Omental fat pad (tissue), 4 donors: ENCODE measurements around the gene GSDME. TPM values are rescaled to one million over a fixed set of nuclear protein-coding genes. Genes with fewer than 3 reads are reported as not detected.

Source experiments
- ATAC-seq: fragments of 150-250 bp; one replicate; pipeline ENCODE4 v1.9.1; 2016; ENCODE audit warnings: mild to moderate bottlenecking, moderate library complexity; ENCODE audit not compliant: low FRiP score
- DNase-seq: peaks from one replicate; pipeline ENCODE4 v3.0.0-alpha.2; 2019; ENCODE audit warnings: low spot score
- total RNA-seq, 4 donors: library from RNA; depleted of rRNA; stranded (reverse); fragments of >200 nt; gene quantifications; one replicate each; pipeline ENCODE4 v1.1.0, GENCODE V29; 2016
- TF ChIP-seq, protein P1 (sequence below), 3 donors: fragments of 450-650 bp; IDR thresholded peaks; one replicate each; pipeline ENCODE4 v1.5.1; 2016 to 2017; ENCODE audit warnings: antibody characterized with exemption in 3 of 3, mild to moderate bottlenecking in 3 of 3, moderate library complexity in 2 of 3

The GSDME gene
- total RNA-seq, 4 donors from 2014 or later = 14.8 to 58.3 (median 30.7) TPM

DNA sequence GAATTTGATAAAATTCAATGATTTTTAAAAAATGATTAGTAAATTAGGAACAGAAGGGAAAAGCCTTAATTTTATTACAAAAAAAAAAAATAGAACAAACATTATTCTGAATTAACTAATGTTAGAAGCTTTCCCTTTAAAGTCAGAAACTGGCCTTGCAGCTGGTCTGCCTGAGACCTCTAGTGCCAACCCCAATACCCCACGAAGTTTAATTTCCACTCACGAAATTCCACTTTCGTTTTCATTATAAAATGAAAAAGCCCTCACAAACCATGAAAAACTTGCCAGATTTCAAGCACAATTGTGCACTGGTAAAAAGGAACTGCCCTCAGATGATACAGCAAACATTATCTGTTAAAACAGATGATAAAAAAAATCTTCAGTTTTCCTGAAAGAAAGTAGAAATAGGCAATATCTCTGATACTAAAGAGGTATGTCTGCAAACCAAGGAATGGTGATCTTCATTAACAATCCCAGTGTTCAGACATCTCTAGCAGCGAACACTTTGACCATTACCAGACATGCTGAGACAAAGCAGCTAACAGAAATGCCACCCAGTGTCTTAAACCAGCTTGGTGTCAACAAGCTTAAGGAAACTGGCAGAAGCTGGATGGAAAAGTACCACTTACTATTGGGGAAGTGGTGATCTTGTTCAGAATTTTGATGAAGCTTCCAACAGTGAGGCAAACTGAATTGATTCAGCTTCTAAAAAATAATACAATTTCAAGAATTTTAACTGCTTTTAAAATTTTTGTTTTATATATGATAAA, 103.8 kb downstream of the GSDME start:
- ATAC-seq (no peak), DNase-seq (no peak)
- TF ChIP-seq, protein P1, sequence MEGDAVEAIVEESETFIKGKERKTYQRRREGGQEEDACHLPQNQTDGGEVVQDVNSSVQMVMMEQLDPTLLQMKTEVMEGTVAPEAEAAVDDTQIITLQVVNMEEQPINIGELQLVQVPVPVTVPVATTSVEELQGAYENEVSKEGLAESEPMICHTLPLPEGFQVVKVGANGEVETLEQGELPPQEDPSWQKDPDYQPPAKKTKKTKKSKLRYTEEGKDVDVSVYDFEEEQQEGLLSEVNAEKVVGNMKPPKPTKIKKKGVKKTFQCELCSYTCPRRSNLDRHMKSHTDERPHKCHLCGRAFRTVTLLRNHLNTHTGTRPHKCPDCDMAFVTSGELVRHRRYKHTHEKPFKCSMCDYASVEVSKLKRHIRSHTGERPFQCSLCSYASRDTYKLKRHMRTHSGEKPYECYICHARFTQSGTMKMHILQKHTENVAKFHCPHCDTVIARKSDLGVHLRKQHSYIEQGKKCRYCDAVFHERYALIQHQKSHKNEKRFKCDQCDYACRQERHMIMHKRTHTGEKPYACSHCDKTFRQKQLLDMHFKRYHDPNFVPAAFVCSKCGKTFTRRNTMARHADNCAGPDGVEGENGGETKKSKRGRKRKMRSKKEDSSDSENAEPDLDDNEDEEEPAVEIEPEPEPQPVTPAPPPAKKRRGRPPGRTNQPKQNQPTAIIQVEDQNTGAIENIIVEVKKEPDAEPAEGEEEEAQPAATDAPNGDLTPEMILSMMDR (IDR thresholded peaks at IDR 0.05) = no peak

DNA sequence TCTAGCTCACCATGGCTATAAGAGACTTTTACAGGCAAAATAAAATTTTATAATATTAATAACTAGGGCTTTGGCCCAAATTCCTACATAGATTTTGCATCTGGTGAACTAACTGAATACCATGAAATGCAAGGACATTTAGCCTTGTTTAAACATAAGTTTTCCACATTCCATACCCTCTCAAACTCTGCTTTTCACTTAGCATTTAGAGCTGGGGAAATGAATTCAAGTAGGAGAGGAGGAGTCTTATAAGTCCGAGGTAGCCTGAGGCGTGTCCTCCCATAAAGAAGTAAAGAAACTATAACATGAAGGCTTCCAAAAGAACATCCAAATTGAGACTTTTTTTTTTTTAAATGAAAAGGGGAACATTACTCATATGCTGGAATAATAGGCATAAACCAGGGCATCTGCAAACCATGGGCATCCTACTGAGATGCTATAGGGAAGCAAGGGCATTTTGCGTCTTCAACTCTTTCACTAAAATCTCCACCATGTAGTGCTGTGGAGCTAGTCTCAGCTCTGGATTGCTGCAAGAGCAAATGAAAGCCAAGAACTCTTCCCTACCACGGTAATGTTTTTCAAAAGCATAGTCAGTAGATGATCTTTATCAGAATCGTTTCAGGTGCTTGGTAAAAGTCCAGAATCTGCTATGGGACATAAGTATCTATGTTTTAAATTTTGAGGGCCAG, 104.9 kb downstream of the GSDME start:
- no peak for ATAC-seq
- TF ChIP-seq, protein P1 (IDR thresholded peaks at IDR 0.05) = no peak
- DNase-seq = no peak

Other genes with a start within 250 kb of the GSDME start
- 10 to 100 TPM in 3 of 4 donors, 1 to 10 TPM in 1; 8.2 to 30.0 (median 22.2) TPM for gene PALS2, start 184.0 kb downstream of the GSDME start, total RNA-seq
- 1 to 10 TPM; 4.3 to 8.6 (median 7.1) TPM for gene OSBPL3, start 222.7 kb upstream of the GSDME start, total RNA-seq